Activated CD4-positive, alpha-beta memory T cell treated with anti-CD3 and anti-CD28 coated beads for 36 hours (primary cell): ENCODE data around the gene CD68. TPM values are rescaled to one million over a fixed set of nuclear protein-coding genes. Genes with fewer than 3 reads are reported as not detected.

Experiments
- CTCF ChIA-PET: fragments of 350-600 bp; sonication (Branson Sonifier 250); formaldehyde crosslinking; loops from one replicate; lab custom pipeline; 2021; ENCODE audit warnings: antibody characterized with exemption, inconsistent platforms; lab: Charles Lee
- POLR2A ChIA-PET: fragments of 350-600 bp; sonication (Branson Sonifier 250); formaldehyde crosslinking; loops from one replicate; lab custom pipeline; 2021; ENCODE audit warnings: antibody characterized with exemption; lab: Charles Lee
- DNase-seq: peaks from one replicate; pipeline ENCODE4 v3.0.0-alpha.2; 2020
- H3K27ac Mint-ChIP-seq: one replicate; pipeline ENCODE4 v1.8.0; 2021; ENCODE audit warnings: mixed read lengths
- H3K27me3 Mint-ChIP-seq: one replicate; pipeline ENCODE4 v1.8.0; 2021; ENCODE audit warnings: mixed read lengths
- H3K36me3 Mint-ChIP-seq: one replicate; pipeline ENCODE4 v1.8.0; 2021; ENCODE audit warnings: mixed read lengths
- H3K4me1 Mint-ChIP-seq: one replicate; pipeline ENCODE4 v1.8.0; 2021; ENCODE audit warnings: low read depth, mixed read lengths
- H3K4me3 Mint-ChIP-seq: one replicate; pipeline ENCODE4 v1.8.0; 2021; ENCODE audit warnings: mild to moderate bottlenecking, mixed read lengths
- H3K9me3 Mint-ChIP-seq: one replicate; pipeline ENCODE4 v1.8.0; 2021; ENCODE audit warnings: mixed read lengths
- intact Hi-C: fragments of 100-400 bp; cut with micrococcal nuclease; formaldehyde crosslinking; loops from one replicate; pipeline ENCODE4 v1.15.1; 2023
- total RNA-seq, 2 experiments: library from RNA; stranded (reverse); gene quantifications; one replicate each; pipeline ENCODE4 v1.2.3, GENCODE V29; 2021

The CD68 gene
- 10 to 100 TPM; 31.5 to 34.1 TPM for total RNA-seq

GRCh38 chr17:7579001-7579833 lies at the start of gene CD68:
CD68 (plus strand) TSS chr17:7579638; CDS start chr17:7579678, 40 bp downstream.
- Mint-ChIP-seq H3K9me3 (no peaks in the 10 kb centered on the region), H3K4me1 (peaks cover 89% of the 10 kb centered on the region), H3K27me3 (no peaks in the 10 kb centered on the region), H3K27ac (peak within 1 kb of the TSS; percentile 95), H3K4me3 (peak within 1 kb of the TSS; percentile 67), H3K36me3 (peaks cover 62% of the 10 kb centered on the region)
- intact Hi-C loops = no loop called here
- DNase-seq = peak; percentile 88
- POLR2A ChIA-PET = interaction anchor here (0.7 to 2.8 kb wide), 6 partner anchors 18 to 345 kb away, joined by 3 to 24 read pairs (median 4); partner anchors contain the start of genes ACAP1, DVL2, FXR2 and NEURL4
- CTCF ChIA-PET = interaction anchor here (1.0 to 3.1 kb wide), 4 partner anchors 10 to 143 kb away, joined by 3 to 21 read pairs (median 9); partner anchors contain the start of genes SENP3 and SOX15

GRCh38 chr17:7530023-7530900 lies 49.2 kb upstream of the CD68 start:
- POLR2A ChIA-PET = no interaction called here
- H3K27me3 Mint-ChIP-seq = no peaks in the 10 kb centered on the region
- H3K4me1 Mint-ChIP-seq = no peaks in the 10 kb centered on the region
- no peak for DNase-seq
- H3K27ac Mint-ChIP-seq = no peak overlapping the region
- intact Hi-C loops = no loop called here
- CTCF ChIA-PET = interaction anchor here (1.0 to 2.4 kb wide), 2 partner anchors 25 to 30 kb away, joined by 3 to 17 read pairs; partner anchors contain the start of gene SENP3
- H3K4me3 Mint-ChIP-seq = no peak overlapping the region
- peaks cover 18% of the 10 kb centered on the region for H3K9me3 Mint-ChIP-seq
- H3K36me3 Mint-ChIP-seq = peaks cover 6% of the 10 kb centered on the region

- no peak overlapping the region for H3K4me3 Mint-ChIP-seq
- H3K27me3 Mint-ChIP-seq = no peaks in the 10 kb centered on the region
- H3K36me3 Mint-ChIP-seq = no peaks in the 10 kb centered on the region
- peaks cover 4% of the 10 kb centered on the region for H3K9me3 Mint-ChIP-seq
- intact Hi-C loops = no loop called here
- no peak overlapping the region for H3K27ac Mint-ChIP-seq
- CTCF ChIA-PET = interaction anchor here (1.2 kb wide), 1 partner anchor 15 kb away, joined by 3 read pairs; no protein-coding TSS in a partner anchor
- DNase-seq = no peak
- POLR2A ChIA-PET = no interaction called here
- H3K4me1 Mint-ChIP-seq = no peaks in the 10 kb centered on the region
Measured at GRCh38 chr17:7538050-7538449, 41.4 kb upstream of the CD68 start.

GRCh38 chr17:7538891-7539545 lies 40.4 kb upstream of the CD68 start:
- Mint-ChIP-seq H3K36me3 (no peaks in the 10 kb centered on the region), H3K27me3 (no peaks in the 10 kb centered on the region), H3K9me3 (peaks cover 4% of the 10 kb centered on the region), H3K4me1 (no peaks in the 10 kb centered on the region), H3K27ac (no peak overlapping the region), H3K4me3 (no peak overlapping the region)
- no peak for DNase-seq
- ChIA-PET CTCF (interaction anchor here (1.2 kb wide), 1 partner anchor 16 kb away, joined by 3 read pairs; no protein-coding TSS in a partner anchor), POLR2A (no interaction called here)
- intact Hi-C loops = no loop called here

GRCh38 chr17:7541074-7541621 lies 38.3 kb upstream of the CD68 start:
- Mint-ChIP-seq H3K27ac (no peak overlapping the region), H3K4me1 (no peaks in the 10 kb centered on the region), H3K9me3 (peaks cover 4% of the 10 kb centered on the region), H3K4me3 (no peak overlapping the region), H3K27me3 (no peaks in the 10 kb centered on the region), H3K36me3 (no peaks in the 10 kb centered on the region)
- POLR2A ChIA-PET = no interaction called here
- no peak for DNase-seq
- intact Hi-C loops = no loop called here
- CTCF ChIA-PET = interaction anchor here (1.0 kb wide), 1 partner anchor 104 kb away, joined by 3 read pairs; no protein-coding TSS in a partner anchor

GRCh38 chr17:7544911-7545310 lies 34.5 kb upstream of the CD68 start:
- Mint-ChIP-seq H3K27me3 (no peaks in the 10 kb centered on the region), H3K27ac (no peak overlapping the region), H3K4me1 (peaks cover 15% of the 10 kb centered on the region), H3K4me3 (no peak overlapping the region), H3K9me3 (no peaks in the 10 kb centered on the region), H3K36me3 (no peaks in the 10 kb centered on the region)
- POLR2A ChIA-PET = no interaction called here
- intact Hi-C loops = no loop called here
- CTCF ChIA-PET = interaction anchor here (1.8 kb wide), 1 partner anchor 22 kb away, joined by 4 read pairs; no protein-coding TSS in a partner anchor
- DNase-seq = no peak

GRCh38 chr17:7548585-7549400 lies 30.6 kb upstream of the CD68 start, which contains the start of gene TNFSF12:
TNFSF12 (plus strand) TSS chr17:7549058; CDS start chr17:7549154, 96 bp downstream.
- Mint-ChIP-seq H3K36me3 (peaks cover 1% of the 10 kb centered on the region), H3K9me3 (no peaks in the 10 kb centered on the region), H3K4me3 (peak within 1 kb of the TSS; percentile 80), H3K4me1 (peaks cover 50% of the 10 kb centered on the region), H3K27ac (peak within 1 kb of the TSS; percentile 67), H3K27me3 (no peaks in the 10 kb centered on the region)
- ChIA-PET POLR2A (interaction anchor here (0.5 to 1.5 kb wide), 4 partner anchors 12 to 427 kb away, joined by 3 to 4 read pairs (median 3); no protein-coding TSS in a partner anchor), CTCF (interaction anchor here (0.6 to 5.1 kb wide), 7 partner anchors 12 to 193 kb away, joined by 3 to 37 read pairs (median 3); no protein-coding TSS in a partner anchor)
- peak; percentile 76 for DNase-seq
- intact Hi-C loops = no loop called here

GRCh38 chr17:7549401-7550055 lies 29.9 kb upstream of the CD68 start:
- Mint-ChIP-seq H3K27ac (peak overlapping the region; percentile 54), H3K27me3 (no peaks in the 10 kb centered on the region), H3K9me3 (no peaks in the 10 kb centered on the region), H3K4me3 (peak overlapping the region; percentile 71), H3K36me3 (peaks cover 1% of the 10 kb centered on the region), H3K4me1 (peaks cover 53% of the 10 kb centered on the region)
- intact Hi-C loops = no loop called here
- ChIA-PET CTCF (interaction anchor here (0.5 to 5.1 kb wide), 5 partner anchors 11 to 194 kb away, joined by 3 to 37 read pairs (median 3); no protein-coding TSS in a partner anchor), POLR2A (interaction anchor here (0.5 to 1.5 kb wide), 4 partner anchors 11 to 426 kb away, joined by 3 to 4 read pairs (median 3); no protein-coding TSS in a partner anchor)
- peak; percentile 63 for DNase-seq

GRCh38 chr17:7550344-7550743 lies 29.1 kb upstream of the CD68 start:
- CTCF ChIA-PET = interaction anchor here (5.1 kb wide), 1 partner anchor 10 kb away, joined by 37 read pairs; no protein-coding TSS in a partner anchor
- DNase-seq = no peak
- Mint-ChIP-seq H3K4me1 (peaks cover 56% of the 10 kb centered on the region), H3K36me3 (peaks cover 1% of the 10 kb centered on the region), H3K9me3 (no peaks in the 10 kb centered on the region), H3K27me3 (no peaks in the 10 kb centered on the region), H3K27ac (no peak overlapping the region), H3K4me3 (no peak overlapping the region)
- POLR2A ChIA-PET = interaction anchor here (1.5 kb wide), 2 partner anchors 10 to 65 kb away, joined by 3 to 4 read pairs; no protein-coding TSS in a partner anchor
- intact Hi-C loops = no loop called here

GRCh38 chr17:7551396-7551795 lies 28.0 kb upstream of the CD68 start:
- peaks cover 1% of the 10 kb centered on the region for H3K36me3 Mint-ChIP-seq
- H3K27ac Mint-ChIP-seq = peak overlapping the region; percentile 16
- CTCF ChIA-PET = interaction anchor here (0.6 to 2.3 kb wide), 5 partner anchors 9 to 405 kb away, joined by 3 to 17 read pairs (median 4); partner anchors contain the start of gene SENP3
- POLR2A ChIA-PET = interaction anchor here (1.6 kb wide), 1 partner anchor 10 kb away, joined by 7 read pairs; the partner anchor contains the start of gene SENP3
- H3K27me3 Mint-ChIP-seq = no peaks in the 10 kb centered on the region
- no peaks in the 10 kb centered on the region for H3K9me3 Mint-ChIP-seq
- peaks cover 58% of the 10 kb centered on the region for H3K4me1 Mint-ChIP-seq
- no peak for DNase-seq
- H3K4me3 Mint-ChIP-seq = no peak overlapping the region
- intact Hi-C loops = no loop called here
